ENCODE data around the gene SDC4. TPM values are rescaled to one million over a fixed set of nuclear protein-coding genes. Genes with fewer than 3 reads are reported as not detected.
A peak's percentile ranks its signal among the peaks of the same experiment; 100 is the strongest.

SDC4 gene, protein sequence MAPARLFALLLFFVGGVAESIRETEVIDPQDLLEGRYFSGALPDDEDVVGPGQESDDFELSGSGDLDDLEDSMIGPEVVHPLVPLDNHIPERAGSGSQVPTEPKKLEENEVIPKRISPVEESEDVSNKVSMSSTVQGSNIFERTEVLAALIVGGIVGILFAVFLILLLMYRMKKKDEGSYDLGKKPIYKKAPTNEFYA
- total RNA-seq (2021) = 114 and 117 TPM in 2 replicates
- Bru-seq, nascent RNA = percentile 95 among the genes with signal in this experiment
- BruChase-seq, experiment 1, labeled RNA remaining after a 2-hour chase = percentile 97 among the genes with signal in this experiment
- percentile 99 among the genes with signal in this experiment for BruChase-seq, experiment 2, labeled RNA remaining after a 6-hour chase
- long read RNA-seq, transcript SDC4-201 (5 exons, 2,613 nt) = major isoform, 27 of 70 reads
- long read RNA-seq, partial matches to known transcripts = 10 of 70 reads
- long read RNA-seq, other reads (novel, unspliced or antisense) = 33 of 70 reads

DNA sequence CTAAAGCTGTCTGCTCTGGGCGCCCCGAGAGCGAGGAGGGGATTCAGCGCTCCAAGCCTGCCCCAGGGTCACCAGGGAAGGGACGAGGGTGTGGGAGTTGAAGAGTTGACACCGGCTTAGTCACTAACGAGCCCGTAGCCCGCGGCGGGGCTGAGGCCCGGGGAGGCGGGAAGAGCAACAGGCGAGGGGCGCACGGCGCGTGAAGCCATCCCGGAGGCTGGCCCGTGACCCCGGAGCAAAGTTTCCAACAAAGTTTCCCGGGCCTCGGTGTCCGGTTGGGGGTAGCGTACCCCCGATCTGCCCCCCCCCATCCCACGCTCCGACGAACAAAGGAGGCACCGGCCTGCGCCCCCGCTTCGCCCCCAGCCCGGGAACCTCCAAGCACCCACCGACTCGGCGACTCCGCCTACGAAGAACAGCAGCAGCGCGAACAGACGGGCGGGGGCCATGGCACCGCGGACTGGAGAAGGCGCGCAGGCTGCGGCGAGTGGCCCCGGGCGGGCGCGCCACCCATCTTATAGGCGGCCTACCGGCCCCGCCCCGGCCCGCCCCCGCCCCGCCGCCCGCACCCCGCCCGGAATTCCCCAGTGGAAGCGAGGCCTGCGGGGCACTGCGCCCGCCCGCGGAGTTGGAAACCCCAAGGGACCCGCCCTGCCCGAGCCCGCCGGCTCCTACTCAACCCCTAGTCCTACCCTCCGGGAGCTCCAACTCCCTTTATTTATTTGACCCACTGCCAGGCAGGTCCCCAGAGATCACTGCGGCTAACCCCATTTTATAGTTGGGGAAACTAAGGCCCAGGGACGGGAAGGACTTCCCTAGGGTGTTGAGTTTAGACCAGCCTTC lies at the start of gene SDC4:
TSS of gene SDC4 (minus strand) at position 489 of the 843 bp plus-strand sequence. CDS start at position 449, 40 bp downstream.
- peaks cover 59% of the 10 kb centered on the region for H3F3A ChIP-seq (ENCODE audit: insufficient read depth, low read depth)
- H3K9me3 ChIP-seq (ENCODE audit: insufficient read depth, low read depth) = no peaks in the 10 kb centered on the region
- H3K4me3 ChIP-seq = peak within 1 kb of the TSS; percentile 76
- no peaks in the 10 kb centered on the region for H3K36me3 ChIP-seq (ENCODE audit: low read depth)
- peaks cover 44% of the 10 kb centered on the region for H3K4me1 ChIP-seq (replicated peaks; ENCODE audit: insufficient read depth)
- H3K9me2 ChIP-seq (ENCODE audit: insufficient read depth) = no peaks in the 10 kb centered on the region
- no peak for TF ChIP-seq EZH2 (IDR thresholded peaks at IDR 0.05; ENCODE audit: low read depth)
- TF ChIP-seq, protein P1, sequence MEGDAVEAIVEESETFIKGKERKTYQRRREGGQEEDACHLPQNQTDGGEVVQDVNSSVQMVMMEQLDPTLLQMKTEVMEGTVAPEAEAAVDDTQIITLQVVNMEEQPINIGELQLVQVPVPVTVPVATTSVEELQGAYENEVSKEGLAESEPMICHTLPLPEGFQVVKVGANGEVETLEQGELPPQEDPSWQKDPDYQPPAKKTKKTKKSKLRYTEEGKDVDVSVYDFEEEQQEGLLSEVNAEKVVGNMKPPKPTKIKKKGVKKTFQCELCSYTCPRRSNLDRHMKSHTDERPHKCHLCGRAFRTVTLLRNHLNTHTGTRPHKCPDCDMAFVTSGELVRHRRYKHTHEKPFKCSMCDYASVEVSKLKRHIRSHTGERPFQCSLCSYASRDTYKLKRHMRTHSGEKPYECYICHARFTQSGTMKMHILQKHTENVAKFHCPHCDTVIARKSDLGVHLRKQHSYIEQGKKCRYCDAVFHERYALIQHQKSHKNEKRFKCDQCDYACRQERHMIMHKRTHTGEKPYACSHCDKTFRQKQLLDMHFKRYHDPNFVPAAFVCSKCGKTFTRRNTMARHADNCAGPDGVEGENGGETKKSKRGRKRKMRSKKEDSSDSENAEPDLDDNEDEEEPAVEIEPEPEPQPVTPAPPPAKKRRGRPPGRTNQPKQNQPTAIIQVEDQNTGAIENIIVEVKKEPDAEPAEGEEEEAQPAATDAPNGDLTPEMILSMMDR (conservative IDR thresholded peaks at IDR 0.05) = 0 out of 2 replicates have a peak, but pooled peaks have one; percentile 21
- intact Hi-C loops (cut with micrococcal nuclease; ENCODE audit: unreplicated experiment) = loop anchor here (1.0 kb wide), 1 partner anchor 25 kb away; no protein-coding TSS in a partner anchor
- H4K20me1 ChIP-seq (ENCODE audit: insufficient read depth) = peaks cover 6% of the 10 kb centered on the region; the same call in 1 of the 2 replicates
- DNase-seq = peak; percentile 63 to 80
- ChIA-PET POLR2A (ENCODE audit: unreplicated experiment) (interaction anchor here (0.6 to 2.4 kb wide), 12 partner anchors 7 to 1407 kb away, joined by 3 to 13 read pairs (median 4); partner anchors contain the start of gene SYS1), CTCF (interaction anchor here (0.6 to 1.4 kb wide), 3 partner anchors 13 to 26 kb away, joined by 3 to 6 read pairs (median 3); no protein-coding TSS in a partner anchor)
- no TSS peak for BruUV-seq (replicated peaks)
- peak within 1 kb of the TSS; percentile 93 for H3K4me2 ChIP-seq
- H3K79me2 ChIP-seq (ENCODE audit: low read depth) = peaks cover 44% of the 10 kb centered on the region
- peak within 1 kb of the TSS; percentile 60; the same call in 1 of the 2 replicates for H2AFZ ChIP-seq
- H3K27ac ChIP-seq = peak within 1 kb of the TSS; percentile 92
- no peaks in the 10 kb centered on the region for H3K27me3 ChIP-seq (ENCODE audit: insufficient read depth, low read depth)

DNA sequence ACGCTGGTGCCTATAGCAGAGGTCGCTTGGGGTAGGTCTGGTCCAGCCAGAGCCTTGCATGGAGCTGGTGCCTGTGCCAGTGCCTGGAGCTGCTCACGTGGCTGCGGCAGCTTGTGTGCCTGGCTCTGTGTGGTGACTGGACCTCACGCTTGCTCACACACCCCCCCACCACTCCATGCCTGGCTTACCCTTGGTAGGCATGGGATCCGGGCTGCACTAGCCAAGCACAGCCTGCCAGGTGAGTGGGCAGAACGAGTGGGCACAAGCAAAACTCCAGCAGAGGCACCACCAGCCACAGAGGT lies 46.8 kb upstream of the SDC4 start:
- CTCF ChIA-PET = no interaction called here
- TF ChIP-seq, protein P1 (conservative IDR thresholded peaks at IDR 0.05) = no peak
- TF ChIP-seq EZH2 (IDR thresholded peaks at IDR 0.05; ENCODE audit: low read depth) = no peak

More for the DNA sequence above, 46.8 kb upstream of the SDC4 start:
- Histone ChIP-seq H3K79me2 (ENCODE audit: low read depth) (no peaks in the 10 kb centered on the region), H3F3A (ENCODE audit: insufficient read depth, low read depth) (no peaks in the 10 kb centered on the region), H3K4me2 (no peak overlapping the region), H3K36me3 (ENCODE audit: low read depth) (no peaks in the 10 kb centered on the region), H3K4me3 (no peak overlapping the region), H3K4me1 (replicated peaks; ENCODE audit: insufficient read depth) (no peaks in the 10 kb centered on the region), H3K9me3 (ENCODE audit: insufficient read depth, low read depth) (peaks cover 5% of the 10 kb centered on the region; the same call in 1 of the 2 replicates), H2AFZ (no peak overlapping the region), H4K20me1 (ENCODE audit: insufficient read depth) (no peaks in the 10 kb centered on the region), H3K27me3 (ENCODE audit: insufficient read depth, low read depth) (no peaks in the 10 kb centered on the region), H3K27ac (no peak overlapping the region), H3K9me2 (ENCODE audit: insufficient read depth) (no peaks in the 10 kb centered on the region)
- DNase-seq = no peak
- POLR2A ChIA-PET (ENCODE audit: unreplicated experiment) = no interaction called here
- no TSS peak for BruUV-seq (replicated peaks)
- intact Hi-C loops (cut with micrococcal nuclease; ENCODE audit: unreplicated experiment) = no loop called here

All from PC-9 (cell line).